ENCODE data around the gene POLD3. TPM values are rescaled to one million over a fixed set of nuclear protein-coding genes. Genes with fewer than 3 reads are reported as not detected.
"Not testable (repeated sequence)": the region's sequence is repeated elsewhere in the genome, so short reads cannot be mapped to it uniquely, and the experiment has no call there.

POLD3 gene
- total and polyA plus RNA-seq, 7 experiments from 2014 or later, result 8.0 to 40.8 (median 14.7) TPM

- Histone ChIP-seq H3K4me3 (ENCODE audit: low read length) (no peak overlapping the region), H3K36me3 (ENCODE audit: control insufficient read depth in 2 of 3, insufficient read depth in 3 of 3, low read length in 3 of 3) (no peaks in the 10 kb centered on the region), H3K27me3 (ENCODE audit: control insufficient read depth in 2 of 2, insufficient read depth in 2 of 2, low read length in 2 of 2) (no peaks in the 10 kb centered on the region), H3K27ac (ENCODE audit: low read depth, low read length) (no peak overlapping the region), H3K4me1 (ENCODE audit: control insufficient read depth in 2 of 2, insufficient read depth in 2 of 2, low read length in 2 of 2) (no peaks in the 10 kb centered on the region), H3K9me3 (ENCODE audit: control insufficient read depth in 2 of 3, low read length in 3 of 3) (no peaks in the 10 kb centered on the region)
- ChIA-PET CTCF (no interaction called here), POLR2A (interaction anchor here (0.6 kb wide), 1 partner anchor 9 kb away, joined by 3 read pairs; no protein-coding TSS in a partner anchor)
- no peak for DNase-seq
- no peaks in the 10 kb centered on the region for H3K36me3 Mint-ChIP-seq
- no peak overlapping the region for H3K4me3 Mint-ChIP-seq
- H3K4me1 Mint-ChIP-seq, result peaks cover 0 to 3% (median 0%) of the 10 kb centered on the region in 7 donors
- no peaks in the 10 kb centered on the region for H3K9me3 Mint-ChIP-seq
- H3K27ac Mint-ChIP-seq, result no peak overlapping the region
- intact Hi-C loops (cut with micrococcal nuclease), result no loop called here
- H3K27me3 Mint-ChIP-seq, result peaks cover 0 to 2% (median 0%) of the 10 kb centered on the region in 5 donors
- ATAC-seq, result no peak
Measured at GRCh38 chr11:74581954-74582547, 10.3 kb upstream of the POLD3 start.

- H3K4me1 Mint-ChIP-seq, result peaks cover 0 to 3% (median 0%) of the 10 kb centered on the region in 7 donors
- intact Hi-C loops (cut with micrococcal nuclease), result no loop called here
- CTCF ChIA-PET, result interaction anchor here (0.7 kb wide), 1 partner anchor 44 kb away, joined by 5 read pairs; no protein-coding TSS in a partner anchor
Measured at GRCh38 chr11:74583024-74583624, 9.3 kb upstream of the POLD3 start.

DNA sequence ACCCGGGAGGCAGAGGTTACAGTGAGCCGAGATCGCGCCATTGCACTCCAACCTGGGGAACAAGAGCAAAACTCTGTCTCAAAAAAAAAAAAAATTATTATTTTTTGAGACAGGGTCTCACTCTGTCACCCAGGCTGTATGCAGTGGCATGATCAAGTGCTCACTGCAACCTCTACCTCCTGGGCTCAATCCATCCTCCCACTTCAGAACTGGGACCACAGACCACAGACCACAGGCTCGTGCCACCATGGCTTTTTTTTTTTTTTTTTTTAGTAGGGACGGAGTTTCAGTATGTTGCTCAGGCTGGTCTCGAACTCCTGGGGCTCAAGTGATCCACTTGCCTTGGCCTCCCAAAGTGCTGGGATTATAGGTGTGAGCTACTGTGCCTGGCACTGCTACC lies 1.9 kb upstream of the POLD3 start:
- H3K4me3 Mint-ChIP-seq; H3K27ac ChIP-seq (ENCODE audit: low read depth, low read length); H3K27me3 Mint-ChIP-seq; CTCF ChIA-PET; H3K27ac Mint-ChIP-seq; H3K9me3 Mint-ChIP-seq; H3K36me3 ChIP-seq (ENCODE audit: control insufficient read depth in 2 of 3, insufficient read depth in 3 of 3, low read length in 3 of 3); ATAC-seq; H3K27me3 ChIP-seq (ENCODE audit: control insufficient read depth in 2 of 2, insufficient read depth in 2 of 2, low read length in 2 of 2); H3K4me1 ChIP-seq (ENCODE audit: control insufficient read depth in 2 of 2, insufficient read depth in 2 of 2, low read length in 2 of 2); H3K4me3 ChIP-seq (ENCODE audit: low read length); H3K9me3 ChIP-seq (ENCODE audit: control insufficient read depth in 2 of 3, low read length in 3 of 3); DNase-seq: not testable (repeated sequence)
- intact Hi-C loops (cut with micrococcal nuclease), result loop anchor here in 1 of 2 donors (5.0 to 10.0 kb wide), 5 partner anchors 608 to 1854 kb away; partner anchors contain the start of genes EMSY, FCHSD2, MRPL48 and TPBGL
- POLR2A ChIA-PET, result interaction anchor here (1.2 kb wide), 1 partner anchor 10 kb away, joined by 4 read pairs; no protein-coding TSS in a partner anchor
- Mint-ChIP-seq H3K36me3 (peaks cover 0 to 15% (median 4%) of the 10 kb centered on the region in 5 donors), H3K4me1 (peaks cover 7 to 33% (median 27%) of the 10 kb centered on the region in 7 donors)

More at GRCh38 chr11:74583024-74583624, 9.3 kb upstream of the POLD3 start:
- Histone ChIP-seq H3K27me3 (ENCODE audit: control insufficient read depth in 2 of 2, insufficient read depth in 2 of 2, low read length in 2 of 2) (no peaks in the 10 kb centered on the region), H3K4me3 (ENCODE audit: low read length) (no peak overlapping the region), H3K4me1 (ENCODE audit: control insufficient read depth in 2 of 2, insufficient read depth in 2 of 2, low read length in 2 of 2) (no peaks in the 10 kb centered on the region), H3K36me3 (ENCODE audit: control insufficient read depth in 2 of 3, insufficient read depth in 3 of 3, low read length in 3 of 3) (no peaks in the 10 kb centered on the region), H3K27ac (ENCODE audit: low read depth, low read length) (no peak overlapping the region), H3K9me3 (ENCODE audit: control insufficient read depth in 2 of 3, low read length in 3 of 3) (no peaks in the 10 kb centered on the region)
- H3K27ac Mint-ChIP-seq, result no peak overlapping the region
- H3K9me3 Mint-ChIP-seq, result no peaks in the 10 kb centered on the region
- H3K4me3 Mint-ChIP-seq, result no peak overlapping the region
- ATAC-seq (no peak), DNase-seq (no peak)
- POLR2A ChIA-PET, result no interaction called here
- H3K27me3 Mint-ChIP-seq, result peaks cover 0 to 7% (median 0%) of the 10 kb centered on the region in 5 donors
- H3K36me3 Mint-ChIP-seq, result no peaks in the 10 kb centered on the region

GRCh38 chr11:74592063-74592440 lies 330 bp upstream of the POLD3 start:
- DNase-seq, result no peak
- H3K9me3 Mint-ChIP-seq, result peaks cover 0 to 1% (median 0%) of the 10 kb centered on the region in 11 donors
- Histone ChIP-seq H3K36me3 (ENCODE audit: control insufficient read depth in 2 of 3, insufficient read depth in 3 of 3, low read length in 3 of 3) (peaks cover 0 to 5% (median 0%) of the 10 kb centered on the region in 3 experiments), H3K4me1 (ENCODE audit: control insufficient read depth in 2 of 2, insufficient read depth in 2 of 2, low read length in 2 of 2) (peaks cover 9% of the 10 kb centered on the region in 2 donors), H3K4me3 (ENCODE audit: low read length) (peak overlapping the region; percentile 98), H3K27ac (ENCODE audit: low read depth, low read length) (peak overlapping the region; percentile 96), H3K9me3 (ENCODE audit: control insufficient read depth in 2 of 3, low read length in 3 of 3) (no peaks in the 10 kb centered on the region), H3K27me3 (ENCODE audit: control insufficient read depth in 2 of 2, insufficient read depth in 2 of 2, low read length in 2 of 2) (no peaks in the 10 kb centered on the region)
- intact Hi-C loops (cut with micrococcal nuclease), result loop anchor here (1.0 to 10.0 kb wide), 13 partner anchors 99 to 1853 kb away; partner anchors contain the start of genes C2CD3 (in 2 of the 2), LIPT2 (in 2 of the 2), PGM2L1 (in 2 of the 2) and PPME1 (in 2 of the 2)
- ATAC-seq, result no peak
- peaks cover 7 to 33% (median 27%) of the 10 kb centered on the region in 7 donors for H3K4me1 Mint-ChIP-seq
- H3K27me3 Mint-ChIP-seq, result peaks cover 0 to 9% (median 0%) of the 10 kb centered on the region in 5 donors
- ChIA-PET POLR2A (interaction anchor here (0.7 to 2.8 kb wide), 5 partner anchors 11 to 813 kb away, joined by 3 to 32 read pairs (median 4); partner anchors contain the start of gene LIPT2), CTCF (interaction anchor here (0.6 kb wide), 1 partner anchor 679 kb away, joined by 5 read pairs; no protein-coding TSS in a partner anchor)
- H3K27ac Mint-ChIP-seq, result peak overlapping the region; percentile 90 to 99 (median 95)
- H3K36me3 Mint-ChIP-seq, result peaks cover 0 to 23% (median 7%) of the 10 kb centered on the region in 5 donors
- peak overlapping the region; percentile 90 to 100 (median 92) for H3K4me3 Mint-ChIP-seq

- peaks cover 0 to 25% (median 9%) of the 10 kb centered on the region in 5 donors for H3K36me3 Mint-ChIP-seq
- no peaks in the 10 kb centered on the region for H3K27me3 Mint-ChIP-seq
- no peak for DNase-seq
- H3K4me1 ChIP-seq (ENCODE audit: control insufficient read depth in 2 of 2, insufficient read depth in 2 of 2, low read length in 2 of 2), result peaks cover 9% of the 10 kb centered on the region in 2 donors
- H3K9me3 ChIP-seq (ENCODE audit: control insufficient read depth in 2 of 3, low read length in 3 of 3), result no peaks in the 10 kb centered on the region
- peaks cover 0 to 9% (median 0%) of the 10 kb centered on the region in 3 experiments for H3K36me3 ChIP-seq (ENCODE audit: control insufficient read depth in 2 of 3, insufficient read depth in 3 of 3, low read length in 3 of 3)
- ATAC-seq, result no peak
- H3K27me3 ChIP-seq (ENCODE audit: control insufficient read depth in 2 of 2, insufficient read depth in 2 of 2, low read length in 2 of 2), result no peaks in the 10 kb centered on the region
- intact Hi-C loops (cut with micrococcal nuclease), result loop anchor here (2.0 to 10.0 kb wide), 8 partner anchors 155 to 1851 kb away; partner anchors contain the start of genes C2CD3 (in 1 of the 2), EMSY (in 1 of the 2), FCHSD2 (in 1 of the 2) and MRPL48 (in 1 of the 2)
- H3K9me3 Mint-ChIP-seq, result peaks cover 0 to 1% (median 0%) of the 10 kb centered on the region in 11 donors
- peak overlapping the region; percentile 90 to 99 (median 95) for H3K27ac Mint-ChIP-seq
- peak overlapping the region; percentile 98 for H3K4me3 ChIP-seq (ENCODE audit: low read length)
- POLR2A ChIA-PET, result interaction anchor here (0.5 to 2.8 kb wide), 2 partner anchors 15 to 100 kb away, joined by 4 to 32 read pairs; partner anchors contain the start of gene LIPT2
- CTCF ChIA-PET, result no interaction called here
- peak overlapping the region; percentile 96 for H3K27ac ChIP-seq (ENCODE audit: low read depth, low read length)
- H3K4me3 Mint-ChIP-seq, result peak overlapping the region; percentile 90 to 100 (median 92)
- peaks cover 7 to 33% (median 27%) of the 10 kb centered on the region in 7 donors for H3K4me1 Mint-ChIP-seq
Measured at GRCh38 chr11:74593463-74593862, 1.1 kb downstream of the POLD3 start.

GRCh38 chr11:74602637-74603556 lies 10.5 kb downstream of the POLD3 start:
- Histone ChIP-seq H3K4me3 (ENCODE audit: low read length) (no peak overlapping the region), H3K4me1 (ENCODE audit: control insufficient read depth in 2 of 2, insufficient read depth in 2 of 2, low read length in 2 of 2) (no peaks in the 10 kb centered on the region), H3K36me3 (ENCODE audit: control insufficient read depth in 2 of 3, insufficient read depth in 3 of 3, low read length in 3 of 3) (peaks cover 0 to 29% (median 5%) of the 10 kb centered on the region in 3 experiments), H3K9me3 (ENCODE audit: control insufficient read depth in 2 of 3, low read length in 3 of 3) (no peaks in the 10 kb centered on the region), H3K27me3 (ENCODE audit: control insufficient read depth in 2 of 2, insufficient read depth in 2 of 2, low read length in 2 of 2) (no peaks in the 10 kb centered on the region), H3K27ac (ENCODE audit: low read depth, low read length) (no peak overlapping the region)
- intact Hi-C loops (cut with micrococcal nuclease), result no loop called here
- Mint-ChIP-seq H3K9me3 (no peaks in the 10 kb centered on the region), H3K4me1 (peaks cover 0 to 5% (median 0%) of the 10 kb centered on the region in 7 donors), H3K27me3 (no peaks in the 10 kb centered on the region), H3K36me3 (peaks cover 3 to 22% (median 8%) of the 10 kb centered on the region in 5 donors), H3K27ac (no peak overlapping the region), H3K4me3 (no peak overlapping the region)
- ChIA-PET CTCF (interaction anchor here (1.2 kb wide), 1 partner anchor 22 kb away, joined by 3 read pairs; no protein-coding TSS in a partner anchor), POLR2A (interaction anchor here (0.7 kb wide), 1 partner anchor 41 kb away, joined by 3 read pairs; no protein-coding TSS in a partner anchor)
- no peak for DNase-seq
- ATAC-seq, result no peak
